Measurements from ENCODE around the gene PHC2. TPM values are rescaled to one million over a fixed set of nuclear protein-coding genes. Genes with fewer than 3 reads are reported as not detected.

Gene PHC2
- total RNA-seq, 4 donors from 2014 or later, result 118 to 164 (median 139) TPM

DNA sequence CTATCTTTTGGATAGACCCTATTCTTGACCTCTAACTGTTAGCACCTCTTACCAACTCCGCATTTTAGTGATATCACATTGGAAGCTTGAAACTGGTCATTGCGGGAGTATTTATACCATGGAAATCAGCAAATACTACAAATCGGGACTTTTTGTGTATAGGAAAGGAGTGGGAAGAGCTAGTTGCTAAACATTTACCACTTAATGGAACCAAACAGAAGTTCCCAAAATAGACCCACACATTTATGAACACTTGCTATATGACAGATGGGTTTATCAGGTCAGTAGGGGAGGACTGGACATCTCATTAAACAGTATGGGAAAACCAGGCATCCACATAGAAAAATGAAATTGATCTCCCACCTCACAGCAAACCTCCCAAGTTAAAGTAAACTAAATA, 29.4 kb downstream of the PHC2 start:
- TF ChIP-seq, protein P1, sequence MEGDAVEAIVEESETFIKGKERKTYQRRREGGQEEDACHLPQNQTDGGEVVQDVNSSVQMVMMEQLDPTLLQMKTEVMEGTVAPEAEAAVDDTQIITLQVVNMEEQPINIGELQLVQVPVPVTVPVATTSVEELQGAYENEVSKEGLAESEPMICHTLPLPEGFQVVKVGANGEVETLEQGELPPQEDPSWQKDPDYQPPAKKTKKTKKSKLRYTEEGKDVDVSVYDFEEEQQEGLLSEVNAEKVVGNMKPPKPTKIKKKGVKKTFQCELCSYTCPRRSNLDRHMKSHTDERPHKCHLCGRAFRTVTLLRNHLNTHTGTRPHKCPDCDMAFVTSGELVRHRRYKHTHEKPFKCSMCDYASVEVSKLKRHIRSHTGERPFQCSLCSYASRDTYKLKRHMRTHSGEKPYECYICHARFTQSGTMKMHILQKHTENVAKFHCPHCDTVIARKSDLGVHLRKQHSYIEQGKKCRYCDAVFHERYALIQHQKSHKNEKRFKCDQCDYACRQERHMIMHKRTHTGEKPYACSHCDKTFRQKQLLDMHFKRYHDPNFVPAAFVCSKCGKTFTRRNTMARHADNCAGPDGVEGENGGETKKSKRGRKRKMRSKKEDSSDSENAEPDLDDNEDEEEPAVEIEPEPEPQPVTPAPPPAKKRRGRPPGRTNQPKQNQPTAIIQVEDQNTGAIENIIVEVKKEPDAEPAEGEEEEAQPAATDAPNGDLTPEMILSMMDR (IDR thresholded peaks at IDR 0.05; ENCODE audit: low read depth), result no peak

DNA sequence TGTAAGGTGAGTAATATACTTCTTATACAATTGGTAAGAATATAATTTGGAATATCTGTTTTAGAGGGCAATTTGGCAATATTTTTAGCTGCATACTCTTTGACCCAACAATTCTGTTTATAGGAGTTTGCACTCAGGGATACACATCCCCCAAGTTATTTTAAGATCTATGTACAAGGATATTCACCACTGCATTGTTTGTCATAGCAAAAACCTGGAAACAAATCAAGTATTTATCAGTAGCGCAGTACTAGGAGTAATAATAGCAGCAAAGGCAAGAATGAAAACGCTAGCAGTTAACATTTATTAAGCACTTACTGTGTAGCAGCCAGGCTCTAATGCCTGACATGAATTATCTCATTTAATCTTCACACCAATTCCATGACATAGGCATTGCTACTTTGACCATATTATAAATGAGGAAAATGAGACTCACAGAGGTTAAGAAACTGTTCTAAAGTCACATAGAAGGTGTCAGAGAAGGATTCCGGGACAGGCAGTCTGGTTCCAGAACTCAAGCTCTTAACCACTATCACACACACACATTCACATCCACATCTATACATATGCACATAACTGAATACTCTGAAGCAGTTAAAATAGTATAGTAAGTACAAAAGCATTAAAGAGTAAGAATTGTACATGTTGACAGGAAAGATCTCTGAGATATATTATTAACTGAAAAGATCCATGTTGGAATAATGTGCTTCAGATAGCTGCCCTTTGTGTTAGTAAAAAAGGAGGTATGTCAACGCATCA, 30.6 kb downstream of the PHC2 start:
- TF ChIP-seq, protein P1 (IDR thresholded peaks at IDR 0.05; ENCODE audit: low read depth), result no peak

DNA sequence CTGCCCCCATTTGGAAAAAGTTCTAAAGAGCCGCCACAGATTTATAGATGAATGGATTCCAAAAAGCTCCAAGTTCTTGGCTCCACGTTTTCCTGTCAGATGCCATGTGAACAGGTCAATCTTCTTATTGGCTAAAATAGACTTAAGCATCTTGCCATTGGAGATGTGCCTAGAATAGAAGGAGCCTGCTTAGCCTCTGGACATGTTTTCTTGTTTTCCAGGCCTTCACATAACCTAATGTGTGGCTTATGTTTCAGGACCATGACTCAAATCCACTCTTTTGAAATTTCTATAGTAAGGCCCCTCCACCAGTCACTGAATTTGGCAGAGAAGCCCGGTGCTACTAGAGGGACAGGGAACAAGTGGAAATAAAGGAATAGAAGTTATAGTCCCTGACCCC, 31.5 kb downstream of the PHC2 start:
- TF ChIP-seq, protein P1 (IDR thresholded peaks at IDR 0.05; ENCODE audit: low read depth), result no peak

DNA sequence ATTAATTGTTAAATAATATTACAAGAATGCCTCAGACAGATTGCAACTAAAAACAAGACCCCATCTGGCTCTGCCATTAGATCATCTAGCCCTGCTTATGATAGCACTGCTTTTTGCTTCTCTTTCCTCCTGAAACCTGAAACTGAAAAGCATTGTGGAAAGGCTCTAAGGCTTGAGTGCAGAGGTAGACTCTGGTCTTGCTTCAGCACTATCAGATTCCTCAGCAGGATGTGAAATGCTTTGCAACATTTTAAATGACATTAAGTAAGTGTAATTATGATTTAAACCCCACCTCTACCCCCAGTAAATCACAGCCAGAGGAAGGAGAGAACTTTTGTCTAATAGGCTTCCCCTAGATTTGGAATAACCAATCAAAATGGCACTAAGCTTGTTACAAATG, 32.9 kb downstream of the PHC2 start:
- TF ChIP-seq, protein P1 (IDR thresholded peaks at IDR 0.05; ENCODE audit: low read depth), result no peak

DNA sequence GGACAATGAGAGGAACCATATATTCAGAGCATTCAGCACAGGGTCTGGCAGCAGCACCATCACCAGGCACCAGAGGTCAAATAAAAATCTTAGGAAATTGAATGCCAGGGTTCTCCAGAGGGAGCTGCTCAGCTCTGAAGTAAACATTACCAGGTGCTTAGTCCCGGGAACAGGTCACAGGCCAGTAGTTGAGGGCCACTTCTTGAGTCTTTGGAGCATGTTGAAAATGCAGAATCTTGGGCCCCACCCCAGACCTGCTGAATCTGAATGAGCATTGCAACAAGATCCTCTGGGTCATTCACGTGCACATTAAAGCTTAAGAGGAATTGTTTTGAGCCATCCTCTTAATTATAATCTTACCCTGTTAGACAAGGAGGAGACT, 33.8 kb downstream of the PHC2 start:
- TF ChIP-seq, protein P1 (IDR thresholded peaks at IDR 0.05; ENCODE audit: low read depth), result no peak

DNA sequence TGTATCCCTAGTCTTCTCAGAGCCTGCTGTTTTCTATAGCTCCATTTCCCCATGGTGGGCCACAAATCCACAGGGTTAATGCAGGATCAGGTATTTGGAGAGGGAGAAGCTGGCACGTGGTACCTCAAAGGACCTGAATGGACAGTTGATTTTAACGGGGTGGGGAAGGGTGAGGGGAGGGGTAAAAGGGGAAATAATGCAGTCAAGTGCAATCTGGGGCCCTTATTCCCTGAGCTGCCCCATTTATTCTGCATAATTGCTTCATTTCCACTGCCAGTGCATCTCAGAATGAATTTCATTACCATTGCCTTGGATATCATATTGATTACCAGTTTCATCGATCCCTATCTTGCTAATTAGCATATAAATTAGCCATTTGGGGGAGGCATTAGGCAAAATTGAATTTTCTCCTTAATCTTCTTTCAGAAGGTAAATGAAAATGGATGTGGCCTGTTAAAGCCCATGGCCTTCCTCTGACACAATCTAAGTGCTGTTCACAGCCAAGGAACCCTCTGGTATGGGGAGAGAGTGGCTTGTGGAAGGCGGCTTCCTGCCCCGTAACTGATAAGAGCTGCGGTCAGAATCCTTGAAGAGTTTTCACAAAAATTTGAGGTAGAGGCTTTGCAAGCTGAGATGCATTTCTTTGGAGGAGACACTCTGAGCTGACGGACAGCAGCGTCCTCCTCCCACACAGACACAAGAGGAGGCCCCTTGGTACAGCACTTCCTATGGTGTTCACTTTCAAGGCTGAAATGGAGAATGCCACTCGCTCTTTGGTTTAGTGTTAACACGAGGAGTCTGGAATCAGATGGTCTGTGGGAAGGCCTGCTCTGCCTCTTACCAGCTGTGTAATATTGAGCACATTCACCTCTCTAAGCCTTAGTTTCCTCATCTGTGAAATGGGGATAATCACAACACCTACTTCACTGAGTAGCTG, 34.4 kb downstream of the PHC2 start:
- TF ChIP-seq, protein P1 (IDR thresholded peaks at IDR 0.05; ENCODE audit: low read depth), result no peak

DNA sequence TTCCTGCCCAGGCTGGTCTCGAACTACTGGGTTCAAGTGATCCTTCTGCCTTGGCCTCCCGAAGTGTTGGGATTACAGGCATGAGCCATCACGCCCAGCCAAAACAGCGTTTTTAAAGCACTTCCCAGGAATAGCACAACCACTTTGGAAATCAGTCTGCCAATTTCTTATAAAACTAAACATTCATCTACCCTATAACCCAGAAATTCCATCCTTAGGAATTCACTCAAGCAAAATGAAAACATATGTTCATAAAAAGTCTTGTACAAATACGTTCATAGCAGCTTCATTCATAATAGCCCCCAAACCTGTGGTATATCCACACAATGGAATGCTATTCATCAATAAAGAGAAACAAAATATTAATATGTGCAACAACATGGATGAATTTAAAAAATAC, 36.1 kb downstream of the PHC2 start:
- TF ChIP-seq, protein P1 (IDR thresholded peaks at IDR 0.05; ENCODE audit: low read depth), result no peak

All from subcutaneous adipose tissue (tissue), 4 donors.